MCF 10A (cell line): ENCODE measurements around the gene COX10. TPM values are rescaled to one million over a fixed set of nuclear protein-coding genes. Genes with fewer than 3 reads are reported as not detected.

Experiments
- BruUV-seq: library from RNA; stranded (reverse); fragments of 400-500 nt; replicated peaks from 2 replicates; lab custom pipeline; 2021; lab: Mats Ljungman, UMichigan
- CTCF ChIA-PET: fragments of 300-600 bp; sonication (Branson Sonifier 250); formaldehyde crosslinking; extraction: SDS; loops from one replicate; lab custom pipeline; 2021; ENCODE audit warnings: antibody characterized with exemption, inconsistent platforms; lab: Yijun Ruan, JAX
- POLR2A ChIA-PET: fragments of 300-600, 350-650 bp; sonication (Branson Sonifier 250); formaldehyde crosslinking; extraction: SDS; loops from one replicate; lab custom pipeline; 2020; ENCODE audit warnings: antibody characterized with exemption, inconsistent platforms; lab: Yijun Ruan, JAX
- DNase-seq: peaks from one replicate; pipeline ENCODE4 v3.0.0-alpha.2; 2018; ENCODE audit not compliant: unreplicated experiment
- H3K27ac Mint-ChIP-seq: one replicate; pipeline ENCODE4 v1.8.0; 2022; ENCODE audit warnings: mild to moderate bottlenecking, low read depth, mixed read lengths; ENCODE audit not compliant: unreplicated experiment
- H3K27me3 Mint-ChIP-seq: one replicate; pipeline ENCODE4 v1.8.0; 2022; ENCODE audit warnings: mixed read lengths; ENCODE audit not compliant: insufficient read depth, unreplicated experiment
- H3K36me3 Mint-ChIP-seq: one replicate; pipeline ENCODE4 v1.8.0; 2022; ENCODE audit warnings: mild to moderate bottlenecking, moderate library complexity, mixed read lengths; ENCODE audit not compliant: insufficient read depth, unreplicated experiment
- H3K4me1 Mint-ChIP-seq: one replicate; pipeline ENCODE4 v1.8.0; 2022; ENCODE audit warnings: mixed read lengths; ENCODE audit not compliant: insufficient read depth, unreplicated experiment
- H3K4me3 Mint-ChIP-seq: one replicate; pipeline ENCODE4 v1.8.0; 2022; ENCODE audit warnings: mild to moderate bottlenecking, moderate library complexity, mixed read lengths; ENCODE audit not compliant: unreplicated experiment
- H3K9me3 Mint-ChIP-seq: one replicate; pipeline ENCODE4 v1.8.0; 2022; ENCODE audit warnings: mixed read lengths; ENCODE audit not compliant: unreplicated experiment
- CTCF ChIP-seq: fragments of 200-600 bp; IDR thresholded peaks from one replicate; pipeline ENCODE4 v1.8.0; 2022; ENCODE audit warnings: antibody characterized with exemption, mild to moderate bottlenecking; ENCODE audit not compliant: unreplicated experiment
- intact Hi-C: fragments of 100-400 bp; cut with micrococcal nuclease; formaldehyde crosslinking; loops from 2 replicates; pipeline ENCODE4 v1.14.1; 2022
- total RNA-seq: library from RNA; stranded (reverse); gene quantifications from 2 replicates; pipeline ENCODE4 v1.2.3, GENCODE V29; 2022

Gene COX10
- total RNA-seq, 1 experiment from 2014 or later = 21.0 TPM

GRCh38 chr17:14095631-14096030, 26.3 kb downstream of the COX10 start:
- no peak overlapping the region for H3K4me3 Mint-ChIP-seq
- DNase-seq = no peak
- no TSS peak for BruUV-seq
- CTCF ChIA-PET = interaction anchor here (0.7 kb wide), 2 partner anchors 19 to 868 kb away, joined by 3 read pairs; no protein-coding TSS in a partner anchor
- peak overlapping the region; percentile 40 for H3K27ac Mint-ChIP-seq
- TF ChIP-seq CTCF = no peak
- no peaks in the 10 kb centered on the region for H3K36me3 Mint-ChIP-seq
- POLR2A ChIA-PET = interaction anchor here (1.9 kb wide), 1 partner anchor 14 kb away, joined by 6 read pairs; no protein-coding TSS in a partner anchor
- H3K4me1 Mint-ChIP-seq = no peaks in the 10 kb centered on the region
- intact Hi-C loops = no loop called here
- H3K27me3 Mint-ChIP-seq = no peaks in the 10 kb centered on the region
- no peaks in the 10 kb centered on the region for H3K9me3 Mint-ChIP-seq

GRCh38 chr17:14098246-14098645, 28.9 kb downstream of the COX10 start:
- Mint-ChIP-seq H3K4me1 (no peaks in the 10 kb centered on the region), H3K4me3 (no peak overlapping the region), H3K36me3 (peaks cover 18% of the 10 kb centered on the region), H3K27me3 (no peaks in the 10 kb centered on the region), H3K27ac (no peak overlapping the region), H3K9me3 (no peaks in the 10 kb centered on the region)
- no TSS peak for BruUV-seq
- DNase-seq = peak; percentile 3
- intact Hi-C loops = no loop called here
- no peak for TF ChIP-seq CTCF
- ChIA-PET CTCF (no interaction called here), POLR2A (no interaction called here)

GRCh38 chr17:14101976-14102375, 32.7 kb downstream of the COX10 start:
- intact Hi-C loops = no loop called here
- no peaks in the 10 kb centered on the region for H3K27me3 Mint-ChIP-seq
- H3K36me3 Mint-ChIP-seq = peaks cover 24% of the 10 kb centered on the region
- ChIA-PET POLR2A (interaction anchor here (1.1 kb wide), 1 partner anchor 12 kb away, joined by 4 read pairs; no protein-coding TSS in a partner anchor), CTCF (no interaction called here)
- no peak for TF ChIP-seq CTCF
- no peak for DNase-seq
- BruUV-seq = no TSS peak
- no peaks in the 10 kb centered on the region for H3K9me3 Mint-ChIP-seq
- H3K4me1 Mint-ChIP-seq = no peaks in the 10 kb centered on the region
- H3K27ac Mint-ChIP-seq = no peak overlapping the region
- no peak overlapping the region for H3K4me3 Mint-ChIP-seq

GRCh38 chr17:14103836-14104235, 34.5 kb downstream of the COX10 start:
- Mint-ChIP-seq H3K36me3 (peaks cover 24% of the 10 kb centered on the region), H3K4me1 (no peaks in the 10 kb centered on the region), H3K27ac (no peak overlapping the region), H3K4me3 (no peak overlapping the region), H3K9me3 (no peaks in the 10 kb centered on the region), H3K27me3 (no peaks in the 10 kb centered on the region)
- BruUV-seq = no TSS peak
- ChIA-PET POLR2A (interaction anchor here (0.7 to 1.5 kb wide), 2 partner anchors 13 to 19 kb away, joined by 3 to 4 read pairs; no protein-coding TSS in a partner anchor), CTCF (no interaction called here)
- intact Hi-C loops = no loop called here
- TF ChIP-seq CTCF = no peak
- DNase-seq = no peak
